GM18951 (cell line): ENCODE measurements around the gene MAP4K4.

ENCODE experiments used
- POLR2A ChIP-seq: IDR thresholded peaks from 4 replicates; pipeline ENCODE4 v1.6.1; 2011; ENCODE audit warnings: mild to moderate bottlenecking; ENCODE audit not compliant: insufficient read length, insufficient read depth; ENCODE audit errors: extremely low read depth
- in situ Hi-C: fragments of 300-500 bp; cut with MboI; formaldehyde crosslinking; loops from one replicate; pipeline ENCODE4 v1.12.0; 2022; ENCODE audit warnings: low sequenced_read_pairs, mixed read lengths, inconsistent platforms; ENCODE audit not compliant: unreplicated experiment

MAP4K4 gene

GRCh38 chr2:101881131-101881530, 183.6 kb downstream of the MAP4K4 start:
- no peak for TF ChIP-seq POLR2A
- in situ Hi-C loops: no loop called here

GRCh38 chr2:101882769-101883307, 185.3 kb downstream of the MAP4K4 start:
- in situ Hi-C loops: no loop called here
- no peak for TF ChIP-seq POLR2A

GRCh38 chr2:101883860-101884259, 186.4 kb downstream of the MAP4K4 start:
- in situ Hi-C loops: no loop called here
- TF ChIP-seq POLR2A: no peak

GRCh38 chr2:101884423-101884822, 186.9 kb downstream of the MAP4K4 start:
- no peak for TF ChIP-seq POLR2A
- in situ Hi-C loops: no loop called here

- TF ChIP-seq POLR2A: no peak
- in situ Hi-C loops: no loop called here
Observed at GRCh38 chr2:101887328-101887727, 189.8 kb downstream of the MAP4K4 start.

GRCh38 chr2:101889460-101890098, 192.1 kb downstream of the MAP4K4 start:
- in situ Hi-C loops: no loop called here
- no peak for TF ChIP-seq POLR2A

GRCh38 chr2:101892377-101892776, 194.9 kb downstream of the MAP4K4 start:
- TF ChIP-seq POLR2A: no peak

GRCh38 chr2:101893681-101894381, 196.3 kb downstream of the MAP4K4 start:
- TF ChIP-seq POLR2A: no peak
- in situ Hi-C loops: no loop called here

More at GRCh38 chr2:101892377-101892776, 194.9 kb downstream of the MAP4K4 start:
- in situ Hi-C loops: no loop called here

GRCh38 chr2:101895039-101895438, 197.5 kb downstream of the MAP4K4 start:
- in situ Hi-C loops: no loop called here

GRCh38 chr2:101895819-101896322, 198.4 kb downstream of the MAP4K4 start:
- in situ Hi-C loops: no loop called here
- TF ChIP-seq POLR2A: no peak

More at GRCh38 chr2:101895039-101895438, 197.5 kb downstream of the MAP4K4 start:
- no peak for TF ChIP-seq POLR2A

GRCh38 chr2:101897301-101897700, 199.8 kb downstream of the MAP4K4 start:
- TF ChIP-seq POLR2A: no peak
- in situ Hi-C loops: no loop called here

- in situ Hi-C loops: no loop called here
- TF ChIP-seq POLR2A: no peak
Observed at GRCh38 chr2:101899265-101899664, 201.8 kb downstream of the MAP4K4 start.

GRCh38 chr2:101899871-101900270, 202.4 kb downstream of the MAP4K4 start:
- TF ChIP-seq POLR2A: no peak
- in situ Hi-C loops: no loop called here

- in situ Hi-C loops: no loop called here
- no peak for TF ChIP-seq POLR2A
Observed at GRCh38 chr2:101900375-101900774, 202.9 kb downstream of the MAP4K4 start.
